Peyer's patch (tissue), 4 donors: ENCODE data around the gene RARG.

Experiments
- CTCF ChIP-seq, 6 experiments: fragments of 450-650 bp in 4 of 6; fragments of 200-600 bp in 2 of 6; sonication (generic) in 1 of 6; IDR thresholded peaks; one replicate each; pipeline ENCODE4 v1.5.1; 2017 to 2019; ENCODE audit warnings: antibody characterized with exemption in 6 of 6, mild to moderate bottlenecking in 3 of 6, moderate library complexity in 1 of 6
- POLR2A ChIP-seq, 2 donors: fragments of 450-650 bp; IDR thresholded peaks; one replicate each; pipeline ENCODE4 v1.5.1; 2017; ENCODE audit warnings: antibody characterized with exemption in 2 of 2, mild to moderate bottlenecking in 2 of 2, moderate library complexity in 2 of 2

GRCh38 chr12:53195516-53196420 lies 36.2 kb downstream of the RARG start:
- TF ChIP-seq CTCF (IDR thresholded peaks at IDR 0.05) (no peak), POLR2A (IDR thresholded peaks at IDR 0.05) (no peak)
